ENCODE measurements around the gene MCL1. TPM values are rescaled to one million over a fixed set of nuclear protein-coding genes. Genes with fewer than 3 reads are reported as not detected.
"Not testable (repeated sequence)": the region's sequence is repeated elsewhere in the genome, so short reads cannot be mapped to it uniquely, and the experiment has no call there.

The MCL1 gene
- polyA plus RNA-seq, 1 of the 3 experiments (the other 2 are of a cell fraction): 110 TPM

GRCh38 chr1:150626150-150626549 lies 46.7 kb upstream of the MCL1 start:
- Histone ChIP-seq H3K4me2 (no peak overlapping the region), H3K36me3 (replicated peaks in 1 of 2; ENCODE audit: control insufficient read depth in 1 of 2, insufficient read depth in 2 of 2, low read length in 1 of 2) (peaks cover 26 to 53% of the 10 kb centered on the region in 2 experiments), H3F3A (replicated peaks; ENCODE audit: insufficient read depth) (peaks cover 10% of the 10 kb centered on the region), H4K20me1 (ENCODE audit: insufficient read depth) (no peaks in the 10 kb centered on the region), H3K27me3 (ENCODE audit: insufficient read depth) (no peaks in the 10 kb centered on the region), H2AFZ (ENCODE audit: low read depth) (no peak overlapping the region), H3K4me3 (ENCODE audit: low read depth in 2 of 2, low read length in 1 of 2) (no peak overlapping the region), H3K79me2 (ENCODE audit: insufficient read depth) (peaks cover 40% of the 10 kb centered on the region), H3K4me1 (ENCODE audit: control insufficient read depth in 1 of 2, insufficient read depth in 2 of 2, low read depth in 1 of 2, low read length in 1 of 2) (peaks cover 14 to 19% of the 10 kb centered on the region in 2 experiments), H3K9ac (no peak overlapping the region), H3K9me2 (no peaks in the 10 kb centered on the region), H3K27ac (ENCODE audit: low read depth in 2 of 2, low read length in 1 of 2) (no peak overlapping the region; a peak in 1 of 4 replicates), H3K9me3 (no peaks in the 10 kb centered on the region)
- POLR2A ChIA-PET: interaction anchor here (1.3 kb wide), 1 partner anchor 9 kb away, joined by 4 read pairs; no protein-coding TSS in a partner anchor
- CTCF ChIA-PET: no interaction called here
- no peak for TF ChIP-seq EZH2phosphoT487 (IDR thresholded peaks at IDR 0.05; ENCODE audit: borderline replicate concordance, low read depth)
- TF ChIP-seq, protein P1, sequence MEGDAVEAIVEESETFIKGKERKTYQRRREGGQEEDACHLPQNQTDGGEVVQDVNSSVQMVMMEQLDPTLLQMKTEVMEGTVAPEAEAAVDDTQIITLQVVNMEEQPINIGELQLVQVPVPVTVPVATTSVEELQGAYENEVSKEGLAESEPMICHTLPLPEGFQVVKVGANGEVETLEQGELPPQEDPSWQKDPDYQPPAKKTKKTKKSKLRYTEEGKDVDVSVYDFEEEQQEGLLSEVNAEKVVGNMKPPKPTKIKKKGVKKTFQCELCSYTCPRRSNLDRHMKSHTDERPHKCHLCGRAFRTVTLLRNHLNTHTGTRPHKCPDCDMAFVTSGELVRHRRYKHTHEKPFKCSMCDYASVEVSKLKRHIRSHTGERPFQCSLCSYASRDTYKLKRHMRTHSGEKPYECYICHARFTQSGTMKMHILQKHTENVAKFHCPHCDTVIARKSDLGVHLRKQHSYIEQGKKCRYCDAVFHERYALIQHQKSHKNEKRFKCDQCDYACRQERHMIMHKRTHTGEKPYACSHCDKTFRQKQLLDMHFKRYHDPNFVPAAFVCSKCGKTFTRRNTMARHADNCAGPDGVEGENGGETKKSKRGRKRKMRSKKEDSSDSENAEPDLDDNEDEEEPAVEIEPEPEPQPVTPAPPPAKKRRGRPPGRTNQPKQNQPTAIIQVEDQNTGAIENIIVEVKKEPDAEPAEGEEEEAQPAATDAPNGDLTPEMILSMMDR (IDR thresholded peaks at IDR 0.05): no peak
- no peak for TF ChIP-seq RFX5 (IDR thresholded peaks at IDR 0.05; ENCODE audit: low read length)
- no peak for DNase-seq
- 82% methylated on average over 2 of the region's 2 CpGs for WGBS (ENCODE audit: low lambda C conversion rate)

DNA sequence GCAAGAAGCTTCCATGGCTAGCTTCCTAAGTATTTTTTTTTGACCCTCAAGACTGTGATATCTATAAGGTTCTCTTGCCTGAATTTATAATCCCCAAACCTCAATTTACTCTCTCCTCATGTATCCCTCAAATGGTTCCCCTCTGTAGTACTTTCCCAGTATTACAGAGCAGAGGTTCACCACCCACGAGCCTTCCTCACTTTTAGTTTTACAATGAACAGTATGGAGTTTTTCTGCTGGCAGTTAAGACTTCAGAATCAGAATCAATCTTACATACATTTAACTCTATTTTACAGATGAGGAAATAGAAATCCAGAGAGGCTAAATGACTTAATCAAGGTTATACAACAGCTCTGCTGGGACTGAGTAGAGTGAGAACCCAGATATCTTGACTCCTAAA lies 45.1 kb upstream of the MCL1 start:
- H3K9me2 ChIP-seq; DNase-seq; H3K4me3 ChIP-seq (ENCODE audit: low read depth in 2 of 2, low read length in 1 of 2); POLR2A ChIA-PET; H4K20me1 ChIP-seq (ENCODE audit: insufficient read depth); H3K27me3 ChIP-seq (ENCODE audit: insufficient read depth); H3K9me3 ChIP-seq; H2AFZ ChIP-seq (ENCODE audit: low read depth); H3K27ac ChIP-seq (ENCODE audit: low read depth in 2 of 2, low read length in 1 of 2); H3K4me2 ChIP-seq; H3K9ac ChIP-seq: not testable (repeated sequence)
- 95% methylated on average over 1 of the region's 1 CpG for WGBS (ENCODE audit: low lambda C conversion rate)
- peaks cover 46% of the 10 kb centered on the region for H3K79me2 ChIP-seq (ENCODE audit: insufficient read depth)
- H3K4me1 ChIP-seq (ENCODE audit: control insufficient read depth in 1 of 2, insufficient read depth in 2 of 2, low read depth in 1 of 2, low read length in 1 of 2): peaks cover 19 to 28% of the 10 kb centered on the region in 2 experiments
- H3F3A ChIP-seq (replicated peaks; ENCODE audit: insufficient read depth): peaks cover 25% of the 10 kb centered on the region
- CTCF ChIA-PET: interaction anchor here (1.4 to 2.7 kb wide), 2 partner anchors 76 to 189 kb away, joined by 3 to 6 read pairs; no protein-coding TSS in a partner anchor
- H3K36me3 ChIP-seq (replicated peaks in 1 of 2; ENCODE audit: control insufficient read depth in 1 of 2, insufficient read depth in 2 of 2, low read length in 1 of 2): peaks cover 34 to 57% of the 10 kb centered on the region in 2 experiments

DNA sequence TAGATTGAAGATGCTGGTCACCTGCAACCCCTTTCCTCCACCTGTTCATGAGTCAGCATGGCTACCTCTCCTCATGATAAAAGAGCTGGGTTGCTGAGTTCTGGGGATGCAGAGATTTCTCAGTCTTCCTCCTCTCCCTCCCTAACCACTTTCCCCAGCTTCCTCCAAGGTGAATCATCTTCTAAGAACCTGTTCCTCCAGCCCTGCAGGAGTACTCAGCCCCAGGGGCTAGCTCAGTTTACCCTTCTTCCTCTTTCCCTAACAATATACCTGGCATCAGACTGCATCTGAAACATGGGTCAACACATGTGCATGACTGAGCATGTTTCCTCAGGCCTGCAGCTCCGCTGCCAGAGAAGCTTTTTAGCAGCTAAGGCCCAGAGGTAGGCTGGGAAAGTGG lies 44.7 kb upstream of the MCL1 start:
- H3K27ac ChIP-seq (ENCODE audit: low read depth in 2 of 2, low read length in 1 of 2); H4K20me1 ChIP-seq (ENCODE audit: insufficient read depth); H2AFZ ChIP-seq (ENCODE audit: low read depth); H3K9ac ChIP-seq; H3K9me2 ChIP-seq; DNase-seq; H3K9me3 ChIP-seq; H3K4me3 ChIP-seq (ENCODE audit: low read depth in 2 of 2, low read length in 1 of 2); H3K27me3 ChIP-seq (ENCODE audit: insufficient read depth); POLR2A ChIA-PET; H3K4me2 ChIP-seq: not testable (repeated sequence)
- Histone ChIP-seq H3F3A (replicated peaks; ENCODE audit: insufficient read depth) (peaks cover 28% of the 10 kb centered on the region), H3K36me3 (replicated peaks in 1 of 2; ENCODE audit: control insufficient read depth in 1 of 2, insufficient read depth in 2 of 2, low read length in 1 of 2) (peaks cover 34 to 57% of the 10 kb centered on the region in 2 experiments), H3K79me2 (ENCODE audit: insufficient read depth) (peaks cover 46% of the 10 kb centered on the region), H3K4me1 (ENCODE audit: control insufficient read depth in 1 of 2, insufficient read depth in 2 of 2, low read depth in 1 of 2, low read length in 1 of 2) (peaks cover 19 to 31% of the 10 kb centered on the region in 2 experiments)
- WGBS (ENCODE audit: low lambda C conversion rate): 100% methylated on average over 1 of the region's 1 CpG
- CTCF ChIA-PET: interaction anchor here (1.4 to 2.7 kb wide), 2 partner anchors 76 to 189 kb away, joined by 3 to 6 read pairs; no protein-coding TSS in a partner anchor
